Measurements from ENCODE around the gene ARHGEF26. TPM values are rescaled to one million over a fixed set of nuclear protein-coding genes. Genes with fewer than 3 reads are reported as not detected.
A peak's percentile ranks its signal among the peaks of the same experiment; 100 is the strongest.

Gene ARHGEF26
- total RNA-seq, 1 experiment from 2014 or later, result 14.1 TPM

GRCh38 chr3:154193000-154193615 lies 71.9 kb downstream of the ARHGEF26 start (continued):
- TF ChIP-seq MLX (CRISPR knock-in tag; IDR thresholded peaks at IDR 0.05) (no peak), ATF1 (CRISPR knock-in tag; IDR thresholded peaks at IDR 0.05) (no peak), ZNF232 (CRISPR knock-in tag; IDR thresholded peaks at IDR 0.05) (no peak), NFYB (CRISPR knock-in tag; conservative IDR thresholded peaks at IDR 0.05; ENCODE audit: low read depth) (no peak)

GRCh38 chr3:154194877-154195276 lies 73.7 kb downstream of the ARHGEF26 start:
- DNase-seq (ENCODE audit: low spot score) (no peak), ATAC-seq (no peak)
- CTCF ChIA-PET, result no interaction called here
- no peaks in the 10 kb centered on the region for H3K27me3 Mint-ChIP-seq (ENCODE audit: low read depth)
- H3K9me3 Mint-ChIP-seq, result peaks cover 12% of the 10 kb centered on the region
- peaks cover 35% of the 10 kb centered on the region for H3K36me3 Mint-ChIP-seq
- peaks cover 20% of the 10 kb centered on the region for H3K4me1 Mint-ChIP-seq
- H3K27ac Mint-ChIP-seq, result peak overlapping the region; percentile 80; the same call in 1 of the 2 replicates
- POLR2A ChIA-PET, result no interaction called here
- H3K4me3 Mint-ChIP-seq, result no peak overlapping the region
- TF ChIP-seq ZNF121 (CRISPR knock-in tag; IDR thresholded peaks at IDR 0.05), result no peak
- TF ChIP-seq SP1 (CRISPR knock-in tag; conservative IDR thresholded peaks at IDR 0.05), result no peak
- TF ChIP-seq CREB1 (CRISPR knock-in tag; IDR thresholded peaks at IDR 0.05), result no peak
- TF ChIP-seq ZMAT4 (CRISPR knock-in tag; IDR thresholded peaks at IDR 0.05), result no peak
- TF ChIP-seq ZNF396 (CRISPR knock-in tag; IDR thresholded peaks at IDR 0.05; ENCODE audit: borderline replicate concordance), result no peak

GRCh38 chr3:154195620-154196356 lies 74.6 kb downstream of the ARHGEF26 start:
- POLR2A ChIA-PET, result no interaction called here
- DNase-seq (ENCODE audit: low spot score) (no peak), ATAC-seq (peak; percentile 87)
- peaks cover 20% of the 10 kb centered on the region for H3K4me1 Mint-ChIP-seq
- CTCF ChIA-PET, result no interaction called here
- H3K27me3 Mint-ChIP-seq (ENCODE audit: low read depth), result no peaks in the 10 kb centered on the region
- peak overlapping the region; percentile 80 for H3K27ac Mint-ChIP-seq
- TF ChIP-seq ZBTB43 (CRISPR knock-in tag; IDR thresholded peaks at IDR 0.05) (no peak), AFF4 (CRISPR knock-in tag; IDR thresholded peaks at IDR 0.05; ENCODE audit: borderline replicate concordance) (no peak), TEAD1 (CRISPR knock-in tag; IDR thresholded peaks at IDR 0.05) (no peak), HMGXB4 (CRISPR knock-in tag; IDR thresholded peaks at IDR 0.05) (no peak), MYBL2 (CRISPR knock-in tag; IDR thresholded peaks at IDR 0.05) (no peak)
- no peak overlapping the region for H3K4me3 Mint-ChIP-seq
- H3K36me3 Mint-ChIP-seq, result peaks cover 37% of the 10 kb centered on the region
- peaks cover 14% of the 10 kb centered on the region for H3K9me3 Mint-ChIP-seq

Data from WTC11 (cell line).